ENCODE results near the gene AMBRA1. TPM values are rescaled to one million over a fixed set of nuclear protein-coding genes. Genes with fewer than 3 reads are reported as not detected.

The AMBRA1 gene
- total and polyA plus RNA-seq, 2 of the 8 experiments (the other 6 are each of a cell fraction or from before 2014, with no cell fraction given), result 14.2 to 37.4 TPM

GRCh38 chr11:46508360-46508759 is 85.5 kb downstream of the AMBRA1 start:
- H3K18ac ChIP-seq (ENCODE audit: extremely low read depth, low read length), result no peak overlapping the region
- no peak overlapping the region for H4K5ac ChIP-seq (ENCODE audit: insufficient read length, low read depth, low read length)
- H4K91ac ChIP-seq (replicated peaks; ENCODE audit: insufficient read length, low read length), result no peak overlapping the region
- H3K4me3 ChIP-seq (ENCODE audit: extremely low read depth in 1 of 4, insufficient read depth in 2 of 4, low read depth in 3 of 4, low read length in 4 of 4), result no peak overlapping the region
- no peak overlapping the region for H2AFZ ChIP-seq (ENCODE audit: low read length)
- H3K23me2 ChIP-seq (ENCODE audit: low read depth, low read length), result no peaks in the 10 kb centered on the region
- 91% methylated on average over 1 of the region's 1 CpG; no CpG with 5 or more reads in 1 of the 2 experiments for WGBS, 2 experiments (ENCODE audit: extremely low coverage in 1 of 2, insufficient coverage in 1 of 2, insufficient read length in 1 of 2, insufficient replicate concordance in 2 of 2, low coverage in 1 of 2, low lambda C conversion rate in 2 of 2, missing lambda C conversion rate in 1 of 2)
- peaks cover 0 to 4% of the 10 kb centered on the region in 2 experiments; a peak in 2 of 4 replicates for H3K79me2 ChIP-seq (ENCODE audit: control insufficient read depth in 1 of 2, insufficient read depth in 2 of 2, low read length in 2 of 2)
- peaks cover 6 to 17% (median 11%) of the 10 kb centered on the region in 4 experiments; a peak in 5 of 7 replicates for H3K4me1 ChIP-seq (replicated peaks in 1 of 4; ENCODE audit: control insufficient read depth in 3 of 4, insufficient read depth in 4 of 4, low read length in 3 of 4)
- H3K56ac ChIP-seq (replicated peaks; ENCODE audit: insufficient read length, low read depth, low read length), result no peak overlapping the region
- no peak overlapping the region for H3K9ac ChIP-seq (replicated peaks in 1 of 4; ENCODE audit: extremely low read depth in 1 of 4, low read depth in 3 of 4, low read length in 3 of 4)
- H3K27me3 ChIP-seq (replicated peaks in 1 of 4; ENCODE audit: control insufficient read depth in 3 of 4, extremely low read depth in 1 of 4, insufficient read depth in 3 of 4, low read length in 3 of 4), result no peaks in the 10 kb centered on the region
- no peak overlapping the region for H3K4ac ChIP-seq (replicated peaks; ENCODE audit: insufficient read length, low read depth, low read length)
- H3K9me3 ChIP-seq (ENCODE audit: insufficient read depth in 2 of 2, low read depth in 1 of 2, low read length in 1 of 2), result no peaks in the 10 kb centered on the region
- DNase-seq (ENCODE audit: low read depth in 1 of 2, low spot score in 2 of 2) (no peak), FAIRE-seq (no peak)
- no peak overlapping the region for H2BK20ac ChIP-seq (ENCODE audit: low read length)
- H2AK5ac ChIP-seq (ENCODE audit: low read depth, low read length), result no peak overlapping the region
- peaks cover 6 to 10% (median 7%) of the 10 kb centered on the region in 4 experiments; a peak in 5 of 8 replicates for H3K36me3 ChIP-seq (ENCODE audit: control insufficient read depth in 2 of 4, insufficient read depth in 4 of 4, low read length in 3 of 4)
- CTCF ChIA-PET (ENCODE audit: partially characterized antibody), result interaction anchor here (0.7 to 11.1 kb wide), 7 partner anchors 8 to 156 kb away, joined by 3 to 118 read pairs (median 4); no protein-coding TSS in a partner anchor
- H2BK5ac ChIP-seq (ENCODE audit: low read depth, low read length), result no peak overlapping the region
- no peak overlapping the region for H3K14ac ChIP-seq (ENCODE audit: insufficient read length)
- H2BK120ac ChIP-seq (replicated peaks; ENCODE audit: low read depth, low read length), result no peak overlapping the region
- H3K27ac ChIP-seq (ENCODE audit: low read depth, low read length), result no peak overlapping the region
- POLR2A ChIA-PET (ENCODE audit: partially characterized antibody), result no interaction called here
- peaks cover 2% of the 10 kb centered on the region in 2 experiments for H4K20me1 ChIP-seq (replicated peaks in 1 of 2; ENCODE audit: control insufficient read depth in 1 of 2, insufficient read depth in 2 of 2, low read length in 2 of 2)
- no peak overlapping the region for H4K8ac ChIP-seq (ENCODE audit: extremely low read depth, insufficient read depth, low read length)
- H2BK15ac ChIP-seq (ENCODE audit: low read length), result no peak overlapping the region
- H3K23ac ChIP-seq (ENCODE audit: insufficient read length), result no peak overlapping the region
- peaks cover 5% of the 10 kb centered on the region; the same call in 1 of the 2 replicates for H3K79me1 ChIP-seq (ENCODE audit: low read depth, low read length)
- TF ChIP-seq RFX5 (IDR thresholded peaks at IDR 0.05; ENCODE audit: borderline replicate concordance, low read depth, low read length), result no peak
- no peak for TF ChIP-seq CBX8 (IDR thresholded peaks at IDR 0.05; ENCODE audit: borderline replicate concordance, low read depth, low read length)
- no peak for TF ChIP-seq RAD21 (IDR thresholded peaks at IDR 0.05 in 1 of 2, conservative IDR thresholded peaks at IDR 0.05 in 1 of 2; ENCODE audit: low read depth in 2 of 2, low read length in 2 of 2)
- TF ChIP-seq FOSL1 (IDR thresholded peaks at IDR 0.05; ENCODE audit: insufficient read depth, low read depth, low read length), result no peak
- no peak for TF ChIP-seq KDM1A (IDR thresholded peaks at IDR 0.05; ENCODE audit: borderline replicate concordance, low read length)
- TF ChIP-seq SIX5 (IDR thresholded peaks at IDR 0.05; ENCODE audit: low read depth, low read length), result no peak
- no peak for TF ChIP-seq NANOG (IDR thresholded peaks at IDR 0.05; ENCODE audit: insufficient read depth, low read depth, low read length, poor library complexity, severe bottlenecking)
- no peak for TF ChIP-seq RBBP5 (IDR thresholded peaks at IDR 0.05; ENCODE audit: borderline replicate concordance, low read depth, low read length)
- TF ChIP-seq SP4 (IDR thresholded peaks at IDR 0.05; ENCODE audit: low read length), result no peak
- no peak for TF ChIP-seq ZNF274 (IDR thresholded peaks at IDR 0.05; ENCODE audit: borderline replicate concordance, extremely low read depth, low read length)
- TF ChIP-seq TBP (IDR thresholded peaks at IDR 0.05; ENCODE audit: low read depth, low read length), result no peak
- H3K4me2 ChIP-seq (ENCODE audit: insufficient read depth in 1 of 2, low read depth in 2 of 2, low read length in 2 of 2), result no peak overlapping the region
- no peak overlapping the region for H2BK12ac ChIP-seq (ENCODE audit: low read depth, low read length)

Measured in H1 (cell line).